ENCODE measurements around the gene DRC7. TPM values are rescaled to one million over a fixed set of nuclear protein-coding genes. Genes with fewer than 3 reads are reported as not detected.

Gene DRC7
- total RNA-seq, 1 experiment from 2014 or later, result 0.72 TPM

GRCh38 chr16:57752203-57752580, 57.6 kb downstream of the DRC7 start:
- Histone ChIP-seq H3K79me1 (ENCODE audit: insufficient read depth, low read depth, low read length, poor library complexity, severe bottlenecking) (no peaks in the 10 kb centered on the region), H3K79me2 (ENCODE audit: insufficient read depth, low read length) (no peaks in the 10 kb centered on the region), H3K4me1 (ENCODE audit: insufficient read depth, low read length) (no peaks in the 10 kb centered on the region), H3K4ac (ENCODE audit: low read depth, low read length) (no peak overlapping the region), H3K4me2 (ENCODE audit: insufficient read depth, insufficient read length, low read length) (no peak overlapping the region), H3K27me3 (ENCODE audit: insufficient read depth, low read length) (no peaks in the 10 kb centered on the region), H3T11ph (ENCODE audit: low read length) (no peak overlapping the region), H3K23ac (ENCODE audit: insufficient read length, low read depth, low read length) (no peak overlapping the region), H4K8ac (replicated peaks; ENCODE audit: insufficient read length, low read depth, low read length) (no peak overlapping the region), H4K91ac (ENCODE audit: insufficient read length, low read depth, low read length) (no peak overlapping the region), H3K9me3 (ENCODE audit: control insufficient read depth, low read depth, low read length) (no peaks in the 10 kb centered on the region), H3K56ac (ENCODE audit: insufficient read length, low read depth, low read length) (no peak overlapping the region), H3K27ac (ENCODE audit: insufficient read length, low read depth, low read length) (no peak overlapping the region), H3K9ac (ENCODE audit: extremely low read depth, insufficient read length, low read length) (no peak overlapping the region), H3K14ac (ENCODE audit: insufficient read depth, low read length) (no peak overlapping the region; the same call in 1 of the 2 replicates), H3K18ac (ENCODE audit: insufficient read length, low read depth, low read length) (no peak overlapping the region), H4K20me1 (ENCODE audit: control insufficient read depth, insufficient read depth, insufficient read length) (no peaks in the 10 kb centered on the region), H2BK5ac (ENCODE audit: insufficient read length, low read length) (no peak overlapping the region), H2BK15ac (ENCODE audit: low read depth, low read length) (no peak overlapping the region), H2BK12ac (ENCODE audit: insufficient read length, low read depth, low read length) (no peak overlapping the region), H4K5ac (ENCODE audit: insufficient read length, low read depth, low read length) (no peak overlapping the region), H2AFZ (ENCODE audit: low read length) (no peak overlapping the region), H2BK20ac (ENCODE audit: low read depth, low read length, poor library complexity, severe bottlenecking) (no peak overlapping the region), H2BK120ac (ENCODE audit: low read depth, low read length, poor library complexity, severe bottlenecking) (no peak overlapping the region), H2AK5ac (ENCODE audit: insufficient read length, low read length) (no peak overlapping the region), H3K23me2 (ENCODE audit: insufficient read length, low read depth, low read length, poor library complexity, severe bottlenecking) (no peaks in the 10 kb centered on the region)
- H3K27me3 Mint-ChIP-seq (ENCODE audit: low read depth), result no peaks in the 10 kb centered on the region; the same call in 1 of the 2 replicates
- H3K4me3 Mint-ChIP-seq, result no peak overlapping the region
- H3K9me3 Mint-ChIP-seq, result no peaks in the 10 kb centered on the region
- DNase-seq, result no peak
- TF ChIP-seq, protein P1, sequence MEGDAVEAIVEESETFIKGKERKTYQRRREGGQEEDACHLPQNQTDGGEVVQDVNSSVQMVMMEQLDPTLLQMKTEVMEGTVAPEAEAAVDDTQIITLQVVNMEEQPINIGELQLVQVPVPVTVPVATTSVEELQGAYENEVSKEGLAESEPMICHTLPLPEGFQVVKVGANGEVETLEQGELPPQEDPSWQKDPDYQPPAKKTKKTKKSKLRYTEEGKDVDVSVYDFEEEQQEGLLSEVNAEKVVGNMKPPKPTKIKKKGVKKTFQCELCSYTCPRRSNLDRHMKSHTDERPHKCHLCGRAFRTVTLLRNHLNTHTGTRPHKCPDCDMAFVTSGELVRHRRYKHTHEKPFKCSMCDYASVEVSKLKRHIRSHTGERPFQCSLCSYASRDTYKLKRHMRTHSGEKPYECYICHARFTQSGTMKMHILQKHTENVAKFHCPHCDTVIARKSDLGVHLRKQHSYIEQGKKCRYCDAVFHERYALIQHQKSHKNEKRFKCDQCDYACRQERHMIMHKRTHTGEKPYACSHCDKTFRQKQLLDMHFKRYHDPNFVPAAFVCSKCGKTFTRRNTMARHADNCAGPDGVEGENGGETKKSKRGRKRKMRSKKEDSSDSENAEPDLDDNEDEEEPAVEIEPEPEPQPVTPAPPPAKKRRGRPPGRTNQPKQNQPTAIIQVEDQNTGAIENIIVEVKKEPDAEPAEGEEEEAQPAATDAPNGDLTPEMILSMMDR (conservative IDR thresholded peaks at IDR 0.05), result no peak
- no CpG with 5 or more reads among the region's 6 CpGs for WGBS (ENCODE audit: extremely low coverage, insufficient read length, low lambda C conversion rate)
- peaks cover 0 to 30% (median 20%) of the 10 kb centered on the region in 3 experiments; a peak in 5 of 7 replicates for H3K36me3 Mint-ChIP-seq (ENCODE audit: insufficient read depth in 1 of 3, low read depth in 3 of 3)
- H3K27ac Mint-ChIP-seq, result no peak overlapping the region
- no peaks in the 10 kb centered on the region for H3K4me1 Mint-ChIP-seq
